DLD1 (cell line): ENCODE data around the gene CISH.

Experiments used
- in situ Hi-C: cut with HindIII; loops from 2 replicates; pipeline ENCODE4 v1.10.0; 2017; ENCODE audit warnings: low sequenced_read_pairs

The CISH gene

DNA sequence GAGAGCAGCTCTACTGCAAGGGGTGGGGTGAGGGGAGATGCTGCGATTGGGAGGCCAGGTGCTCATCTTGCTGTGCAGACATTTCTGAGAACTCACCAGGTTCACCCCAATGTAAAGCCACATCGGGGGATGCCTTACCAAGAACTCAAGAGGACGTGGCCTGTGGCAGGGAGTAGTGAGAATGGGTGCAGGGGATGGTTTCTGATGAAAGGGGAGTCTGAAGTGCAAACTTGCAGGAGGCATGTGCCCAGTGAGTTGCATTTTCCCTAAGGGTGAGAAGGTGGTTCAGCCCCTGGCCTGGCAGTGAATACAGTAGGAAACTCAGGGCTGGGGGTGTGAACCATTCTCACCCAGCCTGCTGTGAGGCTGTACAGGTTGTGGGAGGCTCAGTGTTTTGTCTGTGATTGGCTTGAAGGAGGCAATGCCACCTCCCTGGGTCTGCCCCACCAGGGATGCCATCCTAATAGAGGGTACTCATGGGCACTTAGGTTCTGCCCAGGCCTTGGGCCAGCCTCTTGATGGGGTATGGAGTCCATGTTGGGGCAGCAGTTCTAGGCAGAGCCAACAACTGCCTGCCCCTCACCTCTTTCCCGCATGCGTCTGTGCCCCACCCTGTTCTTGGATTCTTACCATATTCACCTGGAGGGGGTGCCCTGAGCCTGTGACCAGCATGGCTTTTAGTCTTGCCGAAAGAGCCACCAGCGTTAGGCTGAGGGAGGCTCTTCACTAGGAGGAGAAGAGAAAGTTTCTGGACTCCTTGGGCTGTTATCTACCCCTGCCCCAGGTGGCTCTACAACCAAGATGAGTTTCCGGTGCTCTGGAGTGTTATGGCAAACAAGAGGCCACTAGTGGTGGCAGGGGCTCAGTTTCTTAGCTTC, 37.8 kb downstream of the CISH start:
- in situ Hi-C loops: no loop called here

- in situ Hi-C loops: no loop called here
Observed at GRCh38 chr3:50572801-50573371, 38.7 kb downstream of the CISH start.

DNA sequence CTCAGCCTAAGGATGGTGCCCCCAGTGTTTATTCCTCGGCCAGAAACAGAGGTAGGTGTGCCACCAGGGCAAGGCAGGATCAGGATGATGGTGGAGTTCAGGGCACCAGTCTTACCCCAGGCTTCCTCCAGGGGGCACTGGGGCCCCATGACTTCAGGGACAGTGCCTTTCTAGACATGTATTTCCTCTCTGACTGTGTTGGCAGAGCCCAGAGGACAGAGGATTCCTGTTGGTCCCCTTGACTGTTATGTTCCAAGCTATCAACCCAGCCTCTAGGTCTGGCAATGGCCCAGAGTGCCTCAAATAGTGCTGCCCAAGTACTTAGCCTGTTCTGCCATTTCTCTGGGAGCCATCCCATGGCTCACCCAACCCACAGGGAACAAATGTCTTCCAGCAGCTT, 39.4 kb downstream of the CISH start:
- in situ Hi-C loops: no loop called here

DNA sequence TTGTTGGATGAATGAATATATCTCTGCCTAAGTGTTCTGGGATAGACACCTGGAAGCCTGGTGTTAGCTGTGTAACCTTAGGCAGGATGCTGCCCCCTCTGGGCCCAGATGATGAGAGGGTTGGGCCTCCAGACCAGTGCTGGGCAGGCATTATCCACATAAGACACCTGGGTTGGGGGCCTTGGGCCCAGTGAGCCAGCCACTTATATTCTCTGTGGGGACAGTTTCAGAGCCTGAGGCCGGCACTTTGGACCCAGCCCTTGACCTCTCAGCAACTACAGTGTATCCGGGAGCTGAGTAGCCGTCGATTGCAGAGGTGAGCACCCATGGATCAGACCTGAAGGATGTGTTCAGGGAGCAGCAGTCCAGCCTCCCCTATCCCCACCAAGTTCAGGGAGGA, 40.1 kb downstream of the CISH start:
- in situ Hi-C loops: no loop called here

GRCh38 chr3:50570508-50571279, 40.9 kb downstream of the CISH start:
- in situ Hi-C loops: no loop called here

DNA sequence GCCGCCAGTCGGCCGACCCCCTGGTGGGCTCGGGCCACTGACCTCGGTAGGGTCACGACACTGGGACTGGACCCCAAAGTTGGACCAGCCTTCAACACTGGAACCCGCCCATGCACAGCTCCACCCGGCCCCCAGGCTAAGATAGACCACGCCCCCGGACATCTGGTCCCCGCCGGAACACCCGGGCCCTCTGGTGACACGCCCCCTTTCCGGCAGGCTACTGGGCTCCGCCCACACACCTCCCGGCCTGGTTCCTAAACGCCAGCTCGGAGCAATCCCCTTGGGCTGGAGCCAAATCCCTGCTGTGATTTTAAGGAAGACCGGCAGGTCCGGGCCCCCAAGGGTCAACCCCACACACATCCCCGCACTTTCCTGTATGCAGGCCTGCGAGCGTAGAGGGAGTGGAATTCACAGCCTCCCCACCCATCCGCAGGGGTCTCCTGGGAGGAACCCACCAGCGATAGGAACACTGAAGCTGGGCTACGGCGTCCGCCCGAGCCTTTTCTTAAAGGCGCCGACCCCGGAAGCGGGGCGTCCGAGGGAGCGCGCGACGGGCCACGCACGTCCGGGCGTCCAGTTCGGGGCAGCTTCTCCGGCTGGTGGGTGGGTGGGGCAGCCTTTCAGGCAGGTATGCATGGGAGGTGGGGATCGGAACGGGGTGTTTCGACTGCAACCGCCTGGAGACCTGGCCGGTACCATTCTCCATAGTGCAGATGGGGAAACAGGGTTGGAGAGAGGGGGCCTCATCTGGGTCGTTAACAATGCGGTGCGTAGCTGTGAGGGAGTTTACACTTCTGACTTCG, 42.4 kb downstream of the CISH start, which contains the start of gene HEMK1:
HEMK1 (plus strand) TSS at position 576 of the 803 bp plus-strand sequence. CDS start 1,583 bp downstream, outside the sequence.
- in situ Hi-C loops: no loop called here

DNA sequence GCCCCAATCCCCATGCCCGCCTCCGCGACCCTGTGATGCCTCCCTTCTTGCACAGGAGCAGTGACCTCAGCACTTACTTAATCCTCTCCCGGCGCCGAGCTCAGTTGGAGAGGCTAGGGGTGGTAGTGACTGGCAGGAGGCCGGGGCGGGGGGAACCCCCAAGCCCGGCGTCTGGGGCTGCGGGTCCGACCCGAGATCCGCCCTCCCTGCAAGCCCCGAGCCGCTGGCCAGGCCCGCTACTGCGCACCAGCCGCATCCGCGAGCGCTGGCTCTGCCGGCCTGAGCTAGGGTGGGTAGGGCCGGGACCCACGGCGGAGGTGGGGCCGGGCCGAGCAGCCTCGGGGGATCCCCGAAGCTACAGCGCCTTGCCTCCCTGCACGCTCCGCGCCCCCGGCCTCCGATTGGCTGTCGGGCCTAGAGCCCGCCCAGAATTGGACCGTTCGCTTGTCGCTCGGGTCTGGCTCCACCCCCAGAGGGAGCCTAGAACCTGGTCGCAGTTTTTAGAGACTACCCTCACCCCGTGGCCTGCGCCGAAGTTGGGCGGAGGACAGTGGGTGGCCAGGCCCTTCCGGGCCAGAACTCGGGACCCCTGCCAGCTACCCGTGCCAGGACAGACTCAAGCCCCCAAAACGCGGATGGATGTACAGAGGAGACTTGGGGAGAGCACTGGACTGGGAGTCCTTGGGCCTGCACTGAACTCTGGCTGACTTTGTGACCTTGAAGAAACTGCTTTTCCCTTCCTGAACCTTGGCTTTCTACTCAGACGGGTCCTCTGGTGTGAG, 44.0 kb downstream of the CISH start, which contains the start of gene C3orf18:
C3orf18 (minus strand) TSS at position 362 of the 782 bp plus-strand sequence. CDS start 2,048 bp downstream, outside the sequence.
- in situ Hi-C loops: no loop called here

- in situ Hi-C loops: no loop called here
Observed at GRCh38 chr3:50567011-50567385, 44.6 kb downstream of the CISH start.

DNA sequence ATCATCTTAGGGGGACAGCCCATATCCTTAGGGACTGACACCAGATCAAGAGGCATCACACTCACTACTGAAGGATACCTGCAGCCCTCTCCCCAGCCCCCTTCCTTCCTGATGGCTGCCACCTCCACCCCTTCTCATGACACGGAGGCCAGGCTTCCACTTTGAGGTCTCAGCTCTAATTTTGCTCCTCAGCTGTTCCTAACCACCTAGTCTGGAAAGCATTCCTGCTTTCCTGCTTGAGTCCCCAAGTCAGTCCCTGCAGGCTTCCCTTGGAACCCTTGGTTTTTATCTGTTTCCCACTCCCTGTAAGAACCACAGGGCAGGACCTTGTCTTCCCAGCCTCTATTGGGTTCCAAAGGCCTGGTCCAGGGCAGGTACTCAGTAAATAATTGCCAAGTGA, 47.3 kb downstream of the CISH start:
- in situ Hi-C loops: no loop called here

- in situ Hi-C loops: no loop called here
Observed at GRCh38 chr3:50563867-50564266, 47.7 kb downstream of the CISH start.

- in situ Hi-C loops: no loop called here
Observed at GRCh38 chr3:50562861-50563260, 48.7 kb downstream of the CISH start.

GRCh38 chr3:50559702-50560101, 51.9 kb downstream of the CISH start:
- in situ Hi-C loops: no loop called here

DNA sequence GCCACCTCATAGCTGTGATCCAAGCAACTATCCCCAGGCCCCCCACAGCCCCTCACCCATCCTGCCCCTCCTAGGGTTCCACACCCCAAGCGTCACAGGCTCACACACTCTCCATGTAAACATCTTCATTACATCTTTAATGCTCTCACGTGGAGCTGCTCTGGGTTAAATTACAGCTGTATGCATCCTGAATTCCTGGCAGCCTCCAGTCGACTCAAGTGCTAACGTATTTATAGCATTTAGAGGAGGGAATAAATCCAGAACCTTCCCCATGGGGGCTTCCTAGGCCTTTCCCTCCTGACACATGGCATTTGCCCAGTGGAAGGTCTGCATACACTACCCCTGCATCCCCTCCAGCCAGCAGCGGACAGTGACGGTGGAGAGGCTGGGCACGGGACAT, 53.7 kb downstream of the CISH start:
- in situ Hi-C loops: no loop called here

- in situ Hi-C loops: no loop called here
Observed at GRCh38 chr3:50557106-50557505, 54.5 kb downstream of the CISH start.
